ENCODE results near the gene AEBP1.

- no peak for TF ChIP-seq CTCF (IDR thresholded peaks at IDR 0.05; ENCODE audit: borderline replicate concordance, extremely low read depth, low read length, poor library complexity, severe bottlenecking)
- no peak for TF ChIP-seq EZH2 (IDR thresholded peaks at IDR 0.05; ENCODE audit: borderline replicate concordance, low read depth, low read length, severe bottlenecking)
These were observed 4.5 kb upstream of the AEBP1 start for GRCh38 chr7:44099669-44100068.

All from DND-41 (cell line).